Subcutaneous adipose tissue (tissue), 4 donors: ENCODE data around the gene CFAP92. TPM values are rescaled to one million over a fixed set of nuclear protein-coding genes. Genes with fewer than 3 reads are reported as not detected.

Experiments
- total RNA-seq, 4 donors: library from RNA; depleted of rRNA; stranded (reverse); fragments of >200 nt; gene quantifications; one replicate each; pipeline ENCODE4 v1.1.0, GENCODE V29; 2016
- TF ChIP-seq, protein P1 (sequence below): fragments of 450-650 bp; IDR thresholded peaks from one replicate; pipeline ENCODE4 v1.5.1; 2016; ENCODE audit warnings: low read depth, mild to moderate bottlenecking, control low read depth, antibody characterized with exemption, moderate library complexity

CFAP92 gene
- total RNA-seq, 4 donors from 2014 or later = 0.22 to 1.5 (median 0.90) TPM

DNA sequence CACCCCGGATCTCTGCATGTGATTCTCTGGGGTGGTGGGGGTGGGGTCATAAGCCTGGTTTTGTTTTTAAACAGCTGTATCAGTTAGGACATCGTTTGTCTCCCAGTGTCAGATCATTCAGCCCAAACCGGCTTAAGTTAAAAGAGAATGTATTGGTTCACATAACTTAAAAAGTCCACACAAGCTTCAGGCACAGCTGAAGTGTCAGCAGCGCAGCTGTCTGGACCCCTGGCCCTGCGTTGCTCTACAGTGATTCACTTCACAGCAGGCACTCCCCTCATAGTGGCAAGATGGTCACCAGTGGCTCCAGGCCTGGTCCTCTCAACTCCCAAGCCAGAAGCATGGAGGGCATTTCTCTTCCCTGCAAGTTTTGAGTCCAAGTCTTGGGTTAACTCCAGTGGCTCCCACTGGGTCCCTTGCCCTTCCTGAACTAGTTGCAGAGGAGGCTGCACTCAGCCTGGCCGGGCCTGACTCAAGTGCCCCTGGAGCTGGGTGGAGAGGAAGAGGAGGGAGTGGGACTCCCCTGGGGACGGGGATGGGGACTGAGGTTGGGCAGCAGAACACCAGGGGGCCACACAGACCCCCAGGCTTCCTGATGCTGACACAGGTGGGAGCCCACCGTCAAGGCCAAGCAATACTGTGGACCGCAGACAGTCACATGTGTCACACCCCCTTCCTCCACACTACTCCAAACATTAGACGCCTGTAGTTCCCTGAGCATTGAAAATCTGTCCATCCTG, 37.8 kb upstream of the CFAP92 start:
- TF ChIP-seq, protein P1, sequence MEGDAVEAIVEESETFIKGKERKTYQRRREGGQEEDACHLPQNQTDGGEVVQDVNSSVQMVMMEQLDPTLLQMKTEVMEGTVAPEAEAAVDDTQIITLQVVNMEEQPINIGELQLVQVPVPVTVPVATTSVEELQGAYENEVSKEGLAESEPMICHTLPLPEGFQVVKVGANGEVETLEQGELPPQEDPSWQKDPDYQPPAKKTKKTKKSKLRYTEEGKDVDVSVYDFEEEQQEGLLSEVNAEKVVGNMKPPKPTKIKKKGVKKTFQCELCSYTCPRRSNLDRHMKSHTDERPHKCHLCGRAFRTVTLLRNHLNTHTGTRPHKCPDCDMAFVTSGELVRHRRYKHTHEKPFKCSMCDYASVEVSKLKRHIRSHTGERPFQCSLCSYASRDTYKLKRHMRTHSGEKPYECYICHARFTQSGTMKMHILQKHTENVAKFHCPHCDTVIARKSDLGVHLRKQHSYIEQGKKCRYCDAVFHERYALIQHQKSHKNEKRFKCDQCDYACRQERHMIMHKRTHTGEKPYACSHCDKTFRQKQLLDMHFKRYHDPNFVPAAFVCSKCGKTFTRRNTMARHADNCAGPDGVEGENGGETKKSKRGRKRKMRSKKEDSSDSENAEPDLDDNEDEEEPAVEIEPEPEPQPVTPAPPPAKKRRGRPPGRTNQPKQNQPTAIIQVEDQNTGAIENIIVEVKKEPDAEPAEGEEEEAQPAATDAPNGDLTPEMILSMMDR = no peak

DNA sequence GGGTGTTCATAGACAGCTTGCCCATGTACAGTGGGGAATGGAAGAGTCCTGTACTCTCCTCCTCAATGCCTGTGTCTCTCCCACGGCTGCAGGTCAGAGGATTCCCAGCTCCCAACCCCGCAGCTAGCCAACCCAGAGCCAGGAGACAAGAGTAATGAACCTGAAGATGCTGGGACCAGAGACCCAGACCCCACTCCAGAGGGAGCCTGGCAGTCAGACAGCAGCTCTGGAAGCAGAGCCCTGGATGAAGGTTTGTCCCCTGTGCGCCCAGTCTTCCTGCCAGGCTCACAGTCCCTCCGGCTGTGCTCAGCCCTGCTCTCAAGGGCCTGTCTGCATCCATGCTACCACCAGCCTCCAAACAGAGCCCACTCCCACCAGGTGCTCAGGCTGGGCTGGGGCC, 36.7 kb upstream of the CFAP92 start:
- TF ChIP-seq, protein P1 = no peak

DNA sequence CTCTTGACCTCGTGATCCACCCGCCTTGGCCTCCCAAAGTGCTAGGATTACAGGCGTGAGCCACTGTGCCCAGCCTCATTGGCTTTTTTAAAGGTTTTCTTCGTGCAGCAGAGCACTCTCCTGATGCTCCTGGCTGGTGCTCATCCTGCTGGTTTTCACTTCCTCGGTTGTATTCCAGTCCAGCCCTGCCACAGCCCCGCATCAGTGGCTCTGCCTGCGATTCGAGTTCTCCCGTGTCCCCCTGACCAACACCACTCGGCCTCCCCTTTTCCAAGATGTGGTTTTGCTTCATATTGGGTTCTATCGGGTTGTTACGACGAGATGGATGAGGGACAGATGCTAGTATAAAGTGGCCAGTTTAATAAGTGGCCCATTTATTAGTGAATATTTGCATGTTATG, 35.0 kb upstream of the CFAP92 start:
- TF ChIP-seq, protein P1 = no peak

DNA sequence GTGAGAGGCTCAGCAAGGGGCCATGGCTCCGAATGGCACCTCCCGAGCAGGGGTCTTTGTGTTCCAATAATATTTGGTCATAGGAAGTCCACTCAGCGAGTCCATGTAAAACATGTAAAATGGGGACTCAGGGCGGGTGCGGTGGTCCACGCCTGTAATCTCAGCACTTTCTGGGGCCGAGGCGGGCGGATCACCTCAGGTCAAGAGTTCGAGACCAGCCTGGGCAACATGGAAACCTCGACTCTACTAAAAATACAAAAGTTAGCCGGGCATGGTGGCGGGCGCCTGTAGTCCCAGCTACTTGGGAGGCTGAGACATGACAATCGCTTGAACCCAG, 33.6 kb upstream of the CFAP92 start:
- TF ChIP-seq, protein P1 = no peak

DNA sequence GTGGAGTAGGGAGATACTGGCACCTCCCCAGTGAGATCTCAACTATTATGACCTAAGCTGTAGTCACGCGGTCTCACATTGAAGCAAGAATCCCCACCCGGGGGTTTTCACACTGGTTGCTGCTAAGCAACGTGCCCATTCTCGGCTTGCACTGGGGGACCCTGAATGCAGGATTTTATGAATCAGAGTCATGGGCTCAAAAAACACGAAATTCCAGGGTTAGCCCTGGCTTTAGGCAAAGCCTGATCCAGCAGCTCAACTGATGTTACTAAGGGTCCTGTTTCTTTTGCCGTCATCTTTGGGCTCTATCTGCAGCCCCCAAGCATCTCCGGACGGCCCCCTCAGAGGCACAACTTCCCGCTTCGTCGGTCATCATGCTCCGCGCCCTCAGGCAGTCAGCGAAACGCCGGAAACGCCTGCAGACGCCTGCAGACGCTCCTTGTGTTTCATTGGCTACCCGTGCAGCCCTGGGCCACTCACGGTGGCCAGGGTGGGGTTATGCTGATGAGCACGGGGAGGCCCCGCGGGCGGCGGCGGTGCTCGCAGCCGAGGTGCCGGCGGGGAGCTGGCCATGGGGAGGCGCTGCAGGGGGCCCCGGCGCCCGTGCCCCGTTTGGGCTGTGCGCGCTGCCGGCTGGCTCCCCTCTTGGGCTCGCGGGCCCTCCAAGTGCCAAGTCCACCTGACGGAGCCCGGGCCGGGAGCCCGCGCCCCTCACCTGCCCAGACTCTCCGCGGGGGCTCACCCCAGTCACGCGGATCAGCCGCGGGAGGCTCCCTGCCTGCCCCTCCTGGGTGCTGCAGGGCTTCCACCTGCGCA, 33.1 kb upstream of the CFAP92 start:
- TF ChIP-seq, protein P1 = no peak

DNA sequence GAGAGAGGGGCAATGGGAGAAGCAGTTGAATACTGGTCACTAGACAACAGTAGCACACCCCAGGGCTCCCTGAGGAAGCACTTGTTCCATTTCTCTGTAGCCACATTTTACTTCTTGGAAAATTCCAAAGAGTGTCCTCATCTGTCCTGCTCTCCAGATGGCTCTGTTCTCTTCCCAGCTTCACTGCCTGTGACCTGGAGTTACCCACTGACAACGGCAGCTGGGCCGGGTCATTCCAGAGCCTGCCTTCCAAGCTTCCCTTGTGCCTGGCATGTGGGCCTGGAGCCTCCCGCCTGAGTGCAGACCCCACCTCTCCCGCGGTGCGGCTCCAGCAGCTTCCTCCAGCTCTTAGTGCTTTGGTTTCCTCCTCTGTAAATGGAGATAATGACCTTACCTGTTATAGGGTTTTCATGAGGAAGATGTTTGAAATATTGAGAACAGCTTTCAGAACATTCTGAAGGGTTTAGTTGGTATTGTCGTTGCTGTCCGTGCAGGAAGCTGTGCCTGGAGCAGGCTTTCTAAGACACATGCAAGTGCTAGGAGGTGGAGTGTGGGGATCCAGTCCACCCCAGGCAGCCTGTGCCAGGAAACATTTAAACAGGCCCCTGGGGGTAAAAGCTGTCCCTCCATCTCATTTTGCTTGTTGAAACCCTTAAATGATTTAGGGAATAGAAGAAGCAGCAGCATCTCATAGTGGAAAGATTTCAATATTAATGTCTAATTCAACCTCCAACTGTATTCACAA, 32.0 kb upstream of the CFAP92 start:
- TF ChIP-seq, protein P1 = no peak

DNA sequence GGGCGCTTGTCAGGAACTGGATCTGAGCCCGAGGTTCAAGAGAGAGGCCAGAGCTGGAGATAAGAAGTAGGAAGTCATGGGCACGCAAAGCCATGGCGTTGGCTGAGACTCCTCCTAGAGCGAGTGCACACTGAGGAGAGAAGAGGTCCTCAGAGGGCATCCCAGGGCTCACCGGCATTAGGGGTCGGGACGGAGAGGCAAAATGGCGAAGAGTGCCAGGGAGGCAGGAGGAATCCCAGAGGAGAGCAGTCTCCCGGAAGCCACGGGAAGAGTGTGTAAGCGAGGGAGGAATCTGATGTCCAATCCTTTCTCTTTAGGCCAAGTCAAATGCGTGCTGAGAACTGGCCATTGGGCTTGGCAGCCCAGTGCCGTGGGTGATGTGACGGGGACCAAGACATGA, 31.2 kb upstream of the CFAP92 start:
- TF ChIP-seq, protein P1 = no peak
